GOT3 (cell line): Measurements from ENCODE around the gene BMP6.

ENCODE experiments used
- DNase-seq: peaks from one replicate; lab custom pipeline; 2025; ENCODE audit warnings: mixed read lengths; lab: John Stamatoyannopoulos, UW

Gene BMP6

GRCh38 chr6:7747901-7748504, 22.1 kb downstream of the BMP6 start:
- no peak for DNase-seq

DNA sequence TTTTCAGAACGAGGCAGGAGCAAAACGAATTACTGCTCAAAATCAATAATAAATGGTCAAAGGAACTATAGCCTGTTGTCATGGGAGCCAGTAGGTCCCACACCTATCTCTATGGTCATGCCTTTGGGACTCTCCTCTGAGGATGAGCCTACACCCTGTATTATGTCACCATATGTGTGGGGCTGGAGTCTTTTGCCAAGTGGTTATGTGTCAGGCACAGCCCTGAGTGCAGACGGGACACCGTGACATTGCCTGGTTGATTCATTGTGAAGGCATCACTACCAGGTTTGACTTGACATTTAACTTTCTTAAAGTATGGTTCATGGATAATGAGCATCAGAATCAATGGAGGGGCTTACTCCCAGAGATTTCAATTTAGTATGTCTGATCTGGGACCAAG, 23.6 kb downstream of the BMP6 start:
- DNase-seq = no peak

DNA sequence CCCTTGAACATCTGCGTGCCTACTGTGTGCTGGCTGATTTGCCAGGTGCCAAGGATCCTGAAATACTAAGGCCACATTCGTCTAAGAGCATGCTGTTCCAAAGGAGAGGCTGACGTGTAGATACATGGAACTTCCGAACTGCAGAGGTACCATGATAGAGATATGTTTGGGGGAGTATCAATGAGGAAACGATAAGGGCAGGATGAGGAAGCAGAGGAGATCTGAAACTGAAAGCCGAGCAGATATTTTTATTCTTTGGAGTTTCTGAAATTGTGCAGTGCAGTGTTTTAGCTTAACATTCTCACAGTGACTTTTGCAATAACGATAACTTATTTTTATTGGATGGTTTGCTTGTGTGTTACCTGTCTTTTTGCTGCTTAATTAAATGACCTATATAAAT, 24.3 kb downstream of the BMP6 start:
- no peak for DNase-seq

GRCh38 chr6:7758456-7758855, 32.6 kb downstream of the BMP6 start:
- no peak for DNase-seq

DNA sequence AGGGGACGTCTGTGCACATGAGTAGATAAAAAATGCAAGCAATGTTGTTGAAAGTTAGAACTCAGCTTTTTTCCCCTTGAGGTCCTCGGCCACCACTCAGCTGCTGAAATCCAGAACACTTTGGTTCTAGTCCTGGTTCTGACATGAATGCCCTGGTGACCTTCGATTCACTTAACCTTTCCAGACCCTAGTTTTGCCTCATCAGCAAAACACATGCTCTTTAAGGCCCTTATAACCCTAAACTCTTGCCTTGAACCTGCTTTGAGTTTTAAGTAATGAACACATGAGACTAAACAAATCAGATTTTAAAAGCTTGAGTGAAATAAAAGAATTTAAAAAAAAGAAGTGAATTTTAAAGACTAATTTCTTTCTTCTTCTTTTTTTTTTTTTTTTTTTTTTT, 33.4 kb downstream of the BMP6 start:
- DNase-seq = no peak

DNA sequence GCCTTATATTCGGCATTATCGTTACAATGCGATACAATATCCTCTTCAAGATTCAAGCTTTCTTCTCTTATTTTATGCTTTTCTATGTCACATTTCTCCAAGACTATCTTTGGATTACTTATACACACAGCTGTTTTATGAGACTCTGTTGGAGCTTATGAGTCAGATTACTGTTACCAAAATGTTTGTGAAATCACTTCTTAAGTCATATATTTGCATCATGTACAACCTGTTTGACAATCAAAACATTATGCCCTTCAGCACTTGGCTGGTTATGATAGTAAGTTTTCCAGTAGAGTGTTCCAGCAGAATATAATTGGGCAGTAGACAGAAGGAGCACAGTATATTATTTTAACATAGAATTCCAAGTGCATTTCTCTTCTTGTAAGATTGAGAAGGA, 35.2 kb downstream of the BMP6 start:
- DNase-seq = no peak

- no peak for DNase-seq
These were observed 36.9 kb downstream of the BMP6 start for GRCh38 chr6:7762760-7763159.

DNA sequence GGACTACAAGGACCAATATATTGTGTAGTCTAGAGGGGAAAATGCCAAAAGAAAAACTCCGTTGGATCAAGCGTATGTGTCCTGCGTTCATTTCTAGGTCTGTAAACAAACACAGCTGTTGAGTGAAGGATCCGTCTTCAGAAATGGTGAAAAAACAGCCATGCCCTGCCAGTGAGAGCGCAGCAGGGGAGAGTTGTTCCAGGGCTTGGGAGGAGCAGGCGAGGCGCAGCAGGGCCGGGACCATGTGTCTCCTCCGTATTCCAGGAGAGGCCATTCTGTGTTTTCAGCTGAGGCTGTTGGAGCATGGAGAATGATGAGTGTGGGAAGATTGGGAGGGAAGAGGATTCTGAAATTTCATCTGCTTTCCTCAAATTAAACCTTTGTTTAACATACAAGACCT, 38.0 kb downstream of the BMP6 start:
- DNase-seq = no peak

GRCh38 chr6:7765575-7766325, 39.9 kb downstream of the BMP6 start:
- no peak for DNase-seq

DNA sequence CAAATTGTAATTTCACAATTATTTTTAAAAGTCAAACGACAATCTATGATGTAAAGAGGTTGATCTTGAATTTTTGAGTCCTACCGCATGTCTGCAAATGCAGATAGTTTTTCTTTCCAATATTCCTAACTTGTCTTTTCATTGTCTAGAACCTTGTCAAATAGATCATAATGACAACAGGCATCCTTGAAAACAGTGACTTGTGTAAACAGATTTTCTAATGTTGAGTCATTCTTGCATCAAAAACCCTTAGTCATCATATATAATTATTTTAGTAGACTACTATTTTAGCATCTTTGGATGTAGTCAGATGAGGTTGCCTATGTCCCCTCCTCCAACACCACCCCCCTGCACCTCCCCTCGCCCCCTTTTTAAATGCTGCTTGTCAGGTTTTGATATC, 43.8 kb downstream of the BMP6 start:
- no peak for DNase-seq

DNA sequence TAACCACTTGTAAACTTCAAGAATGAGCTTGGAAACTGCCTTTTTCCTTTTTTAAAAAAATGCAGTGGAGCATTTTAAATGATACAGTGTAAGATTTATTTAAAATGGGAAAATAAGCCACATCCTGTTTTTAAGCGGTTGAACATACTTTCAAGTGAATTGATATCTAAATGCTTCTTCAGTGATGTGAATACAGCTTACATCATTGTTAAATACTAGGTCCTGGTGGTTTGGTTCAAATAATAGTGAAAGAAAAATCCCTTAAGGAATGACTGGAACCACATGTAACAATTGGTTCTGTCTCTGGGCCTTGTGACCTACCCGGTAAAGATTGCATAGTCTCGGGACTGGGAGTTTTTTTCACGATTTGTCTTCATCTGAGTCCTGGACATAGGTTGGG, 44.2 kb downstream of the BMP6 start:
- no peak for DNase-seq

GRCh38 chr6:7770601-7771000, 44.7 kb downstream of the BMP6 start:
- no peak for DNase-seq

DNA sequence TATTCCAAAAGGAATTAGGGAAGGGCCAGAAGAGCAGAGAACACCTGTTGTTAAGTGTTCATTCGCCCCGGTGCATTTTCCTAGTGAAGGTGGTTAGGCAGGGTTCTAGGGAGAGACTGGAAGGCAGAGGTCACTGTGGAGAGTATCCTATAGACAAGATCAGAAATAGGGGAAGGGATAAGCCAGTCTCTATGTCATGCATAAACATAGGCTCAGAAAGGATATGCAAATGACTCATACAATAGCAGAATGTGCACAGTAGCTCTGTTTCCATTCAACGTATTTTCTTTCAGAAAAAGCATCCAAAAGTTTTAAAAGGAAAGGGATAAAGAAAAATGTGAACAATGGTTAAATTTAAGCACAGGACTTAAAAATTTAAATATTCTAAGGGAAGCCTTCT, 47.4 kb downstream of the BMP6 start:
- no peak for DNase-seq

DNA sequence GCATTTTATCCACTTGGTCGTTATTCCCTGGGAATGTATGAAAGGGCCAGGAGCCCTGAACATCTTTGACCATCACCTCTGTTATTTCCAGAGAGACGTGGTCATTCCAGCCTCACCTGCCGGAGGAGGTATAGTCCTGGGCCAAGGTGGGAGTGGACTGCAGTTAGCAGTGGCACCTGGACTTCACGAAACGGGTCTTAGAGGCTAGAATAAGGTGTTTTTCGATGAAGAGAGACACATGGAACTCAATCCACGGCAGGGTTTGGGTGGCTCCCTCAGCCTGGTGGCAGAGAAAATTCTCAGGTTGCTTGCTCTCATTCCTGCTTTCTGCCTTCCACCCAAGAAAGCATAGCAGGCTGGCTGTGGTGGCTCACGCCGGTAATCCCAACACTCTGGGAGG, 48.0 kb downstream of the BMP6 start:
- no peak for DNase-seq

DNA sequence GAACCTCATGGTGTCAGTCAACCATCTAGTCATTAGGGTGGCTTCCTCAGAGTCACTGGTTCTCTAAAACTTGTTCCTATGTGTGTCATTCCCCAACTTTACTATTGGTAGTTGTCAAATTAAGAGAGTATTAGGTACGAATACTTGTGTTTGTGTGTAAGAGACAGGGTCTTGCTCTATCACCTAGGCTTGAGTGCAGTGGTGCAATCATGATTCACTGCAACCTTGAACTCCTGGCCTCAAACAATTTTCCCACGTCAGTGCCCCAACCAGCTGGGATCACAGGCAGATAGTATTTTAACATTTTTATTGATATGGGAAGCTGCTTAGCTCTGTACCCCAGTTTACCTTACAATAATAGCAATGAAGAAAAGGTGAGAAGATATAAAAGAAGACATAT, 50.6 kb downstream of the BMP6 start:
- DNase-seq = no peak

DNA sequence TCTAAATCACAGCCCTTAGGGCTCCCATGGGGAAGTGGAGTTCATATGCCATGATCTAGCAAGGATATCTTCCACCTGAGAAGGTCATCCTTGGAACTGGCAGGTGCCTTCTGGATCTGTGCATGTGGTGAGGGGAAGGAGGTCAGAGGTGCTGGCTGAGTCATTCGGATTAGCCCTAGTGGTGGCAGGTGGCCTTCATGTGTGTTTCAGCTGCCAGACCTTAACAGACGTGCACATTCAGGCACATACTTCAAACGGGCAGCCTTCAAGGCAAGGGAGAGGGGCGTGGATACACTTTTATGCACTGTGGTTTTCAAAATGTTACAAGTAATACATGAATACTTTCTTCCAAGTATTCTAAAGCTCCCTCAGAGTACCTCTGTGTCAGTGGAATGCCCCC, 51.2 kb downstream of the BMP6 start:
- DNase-seq = no peak

DNA sequence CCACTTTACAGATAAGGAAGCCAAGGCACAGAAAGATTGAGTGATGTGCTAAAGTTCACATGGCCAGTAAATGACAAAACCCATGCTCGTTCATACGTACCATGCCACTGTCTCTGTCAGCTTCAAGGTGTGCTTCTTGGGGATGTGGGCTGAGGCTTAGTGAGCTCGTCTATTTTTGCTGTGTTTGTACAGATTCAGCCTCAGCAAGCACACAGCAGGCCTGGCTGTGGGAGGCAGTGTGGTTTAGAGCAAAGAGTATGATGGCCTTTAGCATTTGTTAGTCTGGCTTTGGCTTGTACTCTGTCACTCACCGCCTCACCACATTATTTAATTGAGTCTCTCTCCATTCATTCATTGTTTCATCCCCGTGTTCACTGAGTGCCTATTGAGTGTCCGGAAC, 55.3 kb downstream of the BMP6 start:
- no peak for DNase-seq

GRCh38 chr6:7784248-7784647, 58.3 kb downstream of the BMP6 start:
- DNase-seq = no peak

- no peak for DNase-seq
These were observed 58.8 kb downstream of the BMP6 start for GRCh38 chr6:7784706-7785105.

DNA sequence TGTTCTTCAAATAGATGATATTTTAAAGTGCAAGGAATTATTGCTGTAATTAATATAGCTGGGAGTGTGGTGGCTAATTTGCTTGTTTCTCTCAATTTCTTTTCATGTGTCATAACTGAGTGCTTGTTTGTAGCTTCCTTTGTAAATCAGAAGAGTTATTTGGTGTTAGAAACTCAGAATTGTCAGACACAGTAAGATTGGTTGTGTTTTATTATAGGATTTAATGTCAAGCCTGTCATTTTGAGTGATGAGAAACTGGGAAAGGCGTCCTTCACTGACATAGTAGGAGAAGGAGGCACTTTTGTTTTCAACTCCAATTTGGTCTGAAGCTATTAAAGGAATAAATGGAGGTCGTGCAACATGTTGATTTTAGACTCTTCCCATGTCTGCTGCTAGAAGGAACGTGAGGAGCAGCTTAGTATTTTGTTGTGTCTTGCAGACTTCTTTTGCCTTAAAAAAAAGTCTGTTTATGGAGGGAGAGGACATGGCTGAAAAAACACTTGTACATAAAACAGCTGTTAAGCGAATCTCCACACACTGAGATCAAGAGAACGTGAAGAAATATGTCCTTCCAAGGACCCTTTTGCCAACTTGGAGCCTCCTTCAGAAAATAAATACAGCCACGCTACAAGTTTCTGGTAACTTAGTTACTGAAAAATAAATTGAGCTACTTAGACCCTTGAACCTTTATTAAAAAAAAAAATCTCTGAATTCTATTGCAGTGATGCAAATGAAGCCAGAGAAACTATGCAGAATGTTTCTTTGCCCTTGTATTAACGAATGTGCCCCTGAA, 59.5 kb downstream of the BMP6 start:
- no peak for DNase-seq

- DNase-seq = no peak
These were observed 60.3 kb downstream of the BMP6 start for GRCh38 chr6:7786214-7786661.

DNA sequence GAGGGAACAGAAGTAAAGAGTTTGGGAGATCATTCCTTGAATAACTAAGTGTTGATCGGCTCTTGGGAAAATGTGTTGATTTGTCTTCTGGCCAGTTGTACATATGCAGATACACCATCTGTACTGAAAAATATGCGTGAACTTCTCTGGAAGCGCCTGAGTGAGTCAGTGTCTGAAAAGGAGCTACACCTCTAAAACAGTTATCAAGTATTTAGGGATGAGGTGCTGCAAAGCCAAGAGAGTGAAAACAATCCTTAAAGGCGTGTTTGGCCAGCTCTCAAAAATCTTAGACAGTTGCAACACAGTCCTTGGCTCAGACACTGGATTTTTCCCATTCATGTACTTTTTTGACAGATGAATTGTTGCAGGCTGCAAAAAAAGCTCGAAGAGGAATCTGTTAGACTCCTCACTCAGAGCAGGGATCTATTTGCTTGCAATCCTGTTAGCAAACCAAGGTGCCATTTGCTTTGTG, 61.3 kb downstream of the BMP6 start:
- no peak for DNase-seq

DNA sequence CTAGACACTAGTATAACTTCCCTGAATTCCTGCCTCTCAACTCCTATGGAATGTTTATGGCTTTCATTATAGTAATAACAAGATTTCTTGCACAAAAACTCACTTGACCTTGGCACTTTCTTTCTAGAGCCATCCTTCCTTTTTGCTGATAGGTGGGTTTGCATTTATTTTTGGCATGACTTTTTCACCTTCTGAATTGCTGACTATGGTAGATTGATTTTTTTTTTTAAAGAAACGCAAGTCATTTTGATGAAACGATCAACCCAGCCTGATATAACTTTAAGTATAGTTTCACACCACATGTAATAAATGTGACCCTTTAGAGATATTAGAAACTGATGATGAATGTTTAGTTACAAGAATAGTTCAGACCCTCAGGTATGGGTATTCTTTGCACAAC, 61.8 kb downstream of the BMP6 start:
- DNase-seq = no peak
